Gastrocnemius medialis (tissue), 4 donors: ENCODE results near the gene NTNG1.

ENCODE experiments used
- POLR2A ChIP-seq, 2 donors: fragments of 450-650 bp; IDR thresholded peaks; one replicate each; pipeline ENCODE4 v1.6.1; 2017; ENCODE audit warnings: antibody characterized with exemption in 2 of 2, mild to moderate bottlenecking in 2 of 2, moderate library complexity in 2 of 2
- TF ChIP-seq, protein P1 (sequence below), 5 experiments: fragments of 450-650 bp in 3 of 5; fragments of 200-600 bp in 2 of 5; sonication (generic) in 2 of 5; IDR thresholded peaks in 4 of 5; conservative IDR thresholded peaks in 1 of 5; 1 replicate in 4 of 5; 2 replicates in 1 of 5; pipeline ENCODE4 v1.5.1; 2016 to 2019; ENCODE audit warnings: antibody characterized with exemption in 5 of 5, mild to moderate bottlenecking in 3 of 5, moderate library complexity in 3 of 5

DNA sequence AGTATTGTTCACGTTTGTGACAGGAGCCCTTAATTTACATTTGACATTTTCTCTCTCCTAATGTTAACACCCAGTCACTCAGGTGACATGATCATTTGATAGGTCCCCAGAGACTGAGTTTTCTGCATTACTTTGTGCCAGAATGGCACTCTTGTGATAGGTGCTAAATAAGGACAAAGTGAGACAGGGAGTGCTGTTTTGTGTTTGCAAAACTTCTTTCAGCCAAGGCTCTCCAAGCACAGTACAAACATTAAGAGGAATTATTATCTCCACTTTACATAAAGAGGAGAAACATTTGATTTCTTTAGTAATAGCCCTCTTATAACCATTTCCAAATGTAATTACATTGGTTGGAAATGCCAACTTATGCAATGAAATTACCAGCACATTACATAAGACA lies 355.2 kb downstream of the NTNG1 start:
- TF ChIP-seq, protein P1, sequence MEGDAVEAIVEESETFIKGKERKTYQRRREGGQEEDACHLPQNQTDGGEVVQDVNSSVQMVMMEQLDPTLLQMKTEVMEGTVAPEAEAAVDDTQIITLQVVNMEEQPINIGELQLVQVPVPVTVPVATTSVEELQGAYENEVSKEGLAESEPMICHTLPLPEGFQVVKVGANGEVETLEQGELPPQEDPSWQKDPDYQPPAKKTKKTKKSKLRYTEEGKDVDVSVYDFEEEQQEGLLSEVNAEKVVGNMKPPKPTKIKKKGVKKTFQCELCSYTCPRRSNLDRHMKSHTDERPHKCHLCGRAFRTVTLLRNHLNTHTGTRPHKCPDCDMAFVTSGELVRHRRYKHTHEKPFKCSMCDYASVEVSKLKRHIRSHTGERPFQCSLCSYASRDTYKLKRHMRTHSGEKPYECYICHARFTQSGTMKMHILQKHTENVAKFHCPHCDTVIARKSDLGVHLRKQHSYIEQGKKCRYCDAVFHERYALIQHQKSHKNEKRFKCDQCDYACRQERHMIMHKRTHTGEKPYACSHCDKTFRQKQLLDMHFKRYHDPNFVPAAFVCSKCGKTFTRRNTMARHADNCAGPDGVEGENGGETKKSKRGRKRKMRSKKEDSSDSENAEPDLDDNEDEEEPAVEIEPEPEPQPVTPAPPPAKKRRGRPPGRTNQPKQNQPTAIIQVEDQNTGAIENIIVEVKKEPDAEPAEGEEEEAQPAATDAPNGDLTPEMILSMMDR (IDR thresholded peaks at IDR 0.05 in 4 of 5, conservative IDR thresholded peaks at IDR 0.05 in 1 of 5), result no peak
- TF ChIP-seq POLR2A (IDR thresholded peaks at IDR 0.05), result no peak
